ENCODE measurements around the gene STXBP2. TPM values are rescaled to one million over a fixed set of nuclear protein-coding genes. Genes with fewer than 3 reads are reported as not detected.

Gene STXBP2
- total RNA-seq, 1 experiment from 2014 or later: 141 TPM

DNA sequence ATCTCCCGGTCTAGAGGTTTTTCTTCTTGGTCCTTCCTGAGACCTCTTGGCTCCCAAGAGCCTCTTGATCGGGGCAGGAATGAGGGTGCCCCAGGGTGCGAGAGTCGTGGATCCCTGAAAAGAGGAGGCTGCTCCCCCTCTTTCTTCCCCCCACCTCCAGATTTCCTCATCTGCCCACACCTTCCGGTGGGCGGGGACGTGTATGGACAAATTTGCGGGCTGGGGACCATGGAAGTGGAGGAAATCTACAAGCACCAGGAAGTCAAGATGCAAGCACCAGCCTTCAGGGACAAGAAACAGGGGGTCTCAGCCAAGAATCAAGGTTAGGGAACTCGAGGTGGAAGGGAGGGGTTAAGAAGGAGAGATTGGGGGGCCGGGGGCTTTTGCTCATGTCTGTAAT lies 39.9 kb downstream of the STXBP2 start, which contains the start of gene MCEMP1 (continued):
- no peak for TF ChIP-seq ZNF274 (IDR thresholded peaks at IDR 0.05; ENCODE audit: low read depth, low read length)
- TF ChIP-seq SP1 (IDR thresholded peaks at IDR 0.05; ENCODE audit: low read depth): no peak
- no peak for TF ChIP-seq CEBPB (IDR thresholded peaks at IDR 0.05; ENCODE audit: low read depth)
- no peak for TF ChIP-seq RAD21 (IDR thresholded peaks at IDR 0.05; ENCODE audit: low read depth)
- TF ChIP-seq EZH2phosphoT487 (IDR thresholded peaks at IDR 0.05; ENCODE audit: borderline replicate concordance): no peak
- TF ChIP-seq, protein P1, sequence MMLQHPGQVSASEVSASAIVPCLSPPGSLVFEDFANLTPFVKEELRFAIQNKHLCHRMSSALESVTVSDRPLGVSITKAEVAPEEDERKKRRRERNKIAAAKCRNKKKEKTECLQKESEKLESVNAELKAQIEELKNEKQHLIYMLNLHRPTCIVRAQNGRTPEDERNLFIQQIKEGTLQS (IDR thresholded peaks at IDR 0.05): no peak
- no peak for TF ChIP-seq EGR1 (IDR thresholded peaks at IDR 0.05; ENCODE audit: low read depth)
- TF ChIP-seq YY1 (IDR thresholded peaks at IDR 0.05; ENCODE audit: extremely low read depth, insufficient replicate concordance, low read depth, low read length): no peak
- no peak for TF ChIP-seq POLR2AphosphoS5 (IDR thresholded peaks at IDR 0.05; ENCODE audit: low read depth, low read length)
- no peak for TF ChIP-seq SRF (IDR thresholded peaks at IDR 0.05; ENCODE audit: low read depth)

DNA sequence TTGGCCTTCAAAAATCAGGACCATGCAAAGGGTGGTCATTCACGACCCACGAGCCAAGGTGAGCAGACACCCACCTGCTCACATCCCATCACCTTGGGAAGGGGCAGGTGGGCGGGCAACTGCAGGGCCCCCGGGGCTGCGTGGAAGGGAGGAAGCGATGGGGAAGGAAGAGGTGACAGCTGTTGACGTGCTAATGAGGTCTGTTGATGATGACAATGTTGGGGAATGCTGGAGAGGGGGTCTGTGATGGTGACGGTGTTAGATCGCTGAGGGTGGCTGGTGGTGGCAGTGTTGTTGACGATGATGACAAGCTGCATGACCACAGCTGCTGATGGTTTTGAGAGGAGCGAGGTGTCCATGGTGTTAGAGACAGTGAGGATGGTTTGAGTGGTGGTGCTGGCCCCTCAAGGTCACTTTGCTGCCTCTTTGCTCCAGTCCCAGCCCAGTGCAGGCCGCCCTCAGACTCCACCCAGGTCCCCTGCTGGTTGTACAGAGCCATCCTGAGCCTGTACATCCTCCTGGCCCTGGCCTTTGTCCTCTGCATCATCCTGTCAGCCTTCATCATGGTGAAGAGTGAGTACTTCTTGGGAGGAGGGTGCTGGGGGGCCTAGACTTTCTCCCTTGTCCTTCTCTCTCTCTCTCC lies 40.9 kb downstream of the STXBP2 start:
- Histone ChIP-seq H3K27me3 (ENCODE audit: insufficient read depth, low read length) (no peaks in the 10 kb centered on the region), H3K9me3 (ENCODE audit: control insufficient read depth in 1 of 2, insufficient read depth in 1 of 2, low read depth in 1 of 2, low read length in 2 of 2) (peaks cover 0 to 3% of the 10 kb centered on the region in 2 experiments; a peak in 1 of 4 replicates), H3K4me3 (replicated peaks in 1 of 2; ENCODE audit: low read depth in 1 of 2, low read length in 2 of 2) (no peak overlapping the region), H3K4me2 (ENCODE audit: low read length) (no peak overlapping the region), H3K9ac (ENCODE audit: low read length) (no peak overlapping the region), H3K79me2 (ENCODE audit: insufficient read depth, low read length) (peaks cover 20% of the 10 kb centered on the region; the same call in 1 of the 2 replicates), H4K20me1 (ENCODE audit: insufficient read depth) (no peaks in the 10 kb centered on the region), H3K27ac (ENCODE audit: low read depth, low read length) (no peak overlapping the region), H2AFZ (ENCODE audit: low read depth, low read length, poor library complexity, severe bottlenecking) (no peak overlapping the region), H3K36me3 (ENCODE audit: control insufficient read depth in 1 of 2, insufficient read depth in 2 of 2, low read length in 2 of 2) (peaks cover 4% of the 10 kb centered on the region in 2 experiments; a peak in 3 of 4 replicates), H3K4me1 (ENCODE audit: control insufficient read depth in 1 of 2, insufficient read depth in 2 of 2, low read length in 2 of 2) (peaks cover 6 to 37% of the 10 kb centered on the region in 2 experiments), H3K9me2 (ENCODE audit: insufficient read depth) (no peaks in the 10 kb centered on the region)
- TF ChIP-seq SIN3A (IDR thresholded peaks at IDR 0.05; ENCODE audit: low read depth) (no peak), SP1 (IDR thresholded peaks at IDR 0.05; ENCODE audit: low read depth) (no peak), ELF1 (IDR thresholded peaks at IDR 0.05; ENCODE audit: borderline replicate concordance, low read depth) (no peak), POLR2AphosphoS5 (IDR thresholded peaks at IDR 0.05; ENCODE audit: low read depth, low read length) (no peak), RAD21 (IDR thresholded peaks at IDR 0.05; ENCODE audit: low read depth) (no peak), JUND (IDR thresholded peaks at IDR 0.05) (no peak), EZH2phosphoT487 (IDR thresholded peaks at IDR 0.05; ENCODE audit: borderline replicate concordance) (no peak), ZNF274 (IDR thresholded peaks at IDR 0.05; ENCODE audit: low read depth, low read length) (no peak)
- TF ChIP-seq, protein P1 (IDR thresholded peaks at IDR 0.05): no peak
- TF ChIP-seq, protein P2, sequence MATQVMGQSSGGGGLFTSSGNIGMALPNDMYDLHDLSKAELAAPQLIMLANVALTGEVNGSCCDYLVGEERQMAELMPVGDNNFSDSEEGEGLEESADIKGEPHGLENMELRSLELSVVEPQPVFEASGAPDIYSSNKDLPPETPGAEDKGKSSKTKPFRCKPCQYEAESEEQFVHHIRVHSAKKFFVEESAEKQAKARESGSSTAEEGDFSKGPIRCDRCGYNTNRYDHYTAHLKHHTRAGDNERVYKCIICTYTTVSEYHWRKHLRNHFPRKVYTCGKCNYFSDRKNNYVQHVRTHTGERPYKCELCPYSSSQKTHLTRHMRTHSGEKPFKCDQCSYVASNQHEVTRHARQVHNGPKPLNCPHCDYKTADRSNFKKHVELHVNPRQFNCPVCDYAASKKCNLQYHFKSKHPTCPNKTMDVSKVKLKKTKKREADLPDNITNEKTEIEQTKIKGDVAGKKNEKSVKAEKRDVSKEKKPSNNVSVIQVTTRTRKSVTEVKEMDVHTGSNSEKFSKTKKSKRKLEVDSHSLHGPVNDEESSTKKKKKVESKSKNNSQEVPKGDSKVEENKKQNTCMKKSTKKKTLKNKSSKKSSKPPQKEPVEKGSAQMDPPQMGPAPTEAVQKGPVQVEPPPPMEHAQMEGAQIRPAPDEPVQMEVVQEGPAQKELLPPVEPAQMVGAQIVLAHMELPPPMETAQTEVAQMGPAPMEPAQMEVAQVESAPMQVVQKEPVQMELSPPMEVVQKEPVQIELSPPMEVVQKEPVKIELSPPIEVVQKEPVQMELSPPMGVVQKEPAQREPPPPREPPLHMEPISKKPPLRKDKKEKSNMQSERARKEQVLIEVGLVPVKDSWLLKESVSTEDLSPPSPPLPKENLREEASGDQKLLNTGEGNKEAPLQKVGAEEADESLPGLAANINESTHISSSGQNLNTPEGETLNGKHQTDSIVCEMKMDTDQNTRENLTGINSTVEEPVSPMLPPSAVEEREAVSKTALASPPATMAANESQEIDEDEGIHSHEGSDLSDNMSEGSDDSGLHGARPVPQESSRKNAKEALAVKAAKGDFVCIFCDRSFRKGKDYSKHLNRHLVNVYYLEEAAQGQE (IDR thresholded peaks at IDR 0.05; ENCODE audit: low read depth): no peak
- intact Hi-C loops (cut with micrococcal nuclease): no loop called here
- POLR2A ChIA-PET: no interaction called here
- DNase-seq (ENCODE audit: low read depth, low spot score) (no peak), ATAC-seq (no peak)
- CTCF ChIA-PET: interaction anchor here (1.7 kb wide), 1 partner anchor 109 kb away, joined by 5 read pairs; no protein-coding TSS in a partner anchor
- BruUV-seq (replicated peaks): no TSS peak
- RAD21 ChIA-PET (ENCODE audit: low non-redundant PET in 1 of 2, low total read pairs in 2 of 2, uncharacterized antibody in 2 of 2, unreplicated experiment in 2 of 2): no interaction called here
